Fibroblast of mammary gland (primary cell): Measurements from ENCODE around the gene ATXN7.

Source experiments
- DNase-seq: peaks from one replicate; pipeline ENCODE4 v3.0.0-alpha.2; 2010; ENCODE audit warnings: low read depth
- H3K4me3 ChIP-seq: 2 replicates; pipeline ENCODE4 v1.5.1; 2011; ENCODE audit warnings: low read depth, mild to moderate bottlenecking, low read length, moderate library complexity; ENCODE audit not compliant: control insufficient read depth
- CTCF ChIP-seq: conservative IDR thresholded peaks from 2 replicates; pipeline ENCODE4 v1.5.1; 2011; ENCODE audit warnings: low read depth, low read length, inconsistent platforms; ENCODE audit not compliant: control insufficient read depth, insufficient read depth

The ATXN7 gene

GRCh38 chr3:63969876-63970275, 106.2 kb downstream of the ATXN7 start:
- H3K4me3 ChIP-seq = no peak overlapping the region
- TF ChIP-seq CTCF = no peak
- no peak for DNase-seq

GRCh38 chr3:63970631-63971475, 107.2 kb downstream of the ATXN7 start:
- peak; percentile 31 for DNase-seq
- no peak for TF ChIP-seq CTCF
- no peak overlapping the region for H3K4me3 ChIP-seq

GRCh38 chr3:63972196-63972595, 108.5 kb downstream of the ATXN7 start:
- no peak for TF ChIP-seq CTCF
- peak; percentile 59 for DNase-seq
- H3K4me3 ChIP-seq = no peak overlapping the region

GRCh38 chr3:63972987-63973386, 109.3 kb downstream of the ATXN7 start:
- no peak for TF ChIP-seq CTCF
- no peak overlapping the region for H3K4me3 ChIP-seq
- DNase-seq = no peak

GRCh38 chr3:63973406-63973805, 109.7 kb downstream of the ATXN7 start:
- no peak for DNase-seq
- no peak for TF ChIP-seq CTCF
- H3K4me3 ChIP-seq = no peak overlapping the region

GRCh38 chr3:63974451-63974850, 110.8 kb downstream of the ATXN7 start:
- TF ChIP-seq CTCF = no peak
- no peak for DNase-seq
- H3K4me3 ChIP-seq = no peak overlapping the region
